Measurements from ENCODE around the gene KRTAP12-4. TPM values are rescaled to one million over a fixed set of nuclear protein-coding genes. Genes with fewer than 3 reads are reported as not detected.
"Not testable (repeated sequence)": the region's sequence is repeated elsewhere in the genome, so short reads cannot be mapped to it uniquely, and the experiment has no call there.

Gene KRTAP12-4
- total RNA-seq, 1 donor from 2014 or later = not detected

DNA sequence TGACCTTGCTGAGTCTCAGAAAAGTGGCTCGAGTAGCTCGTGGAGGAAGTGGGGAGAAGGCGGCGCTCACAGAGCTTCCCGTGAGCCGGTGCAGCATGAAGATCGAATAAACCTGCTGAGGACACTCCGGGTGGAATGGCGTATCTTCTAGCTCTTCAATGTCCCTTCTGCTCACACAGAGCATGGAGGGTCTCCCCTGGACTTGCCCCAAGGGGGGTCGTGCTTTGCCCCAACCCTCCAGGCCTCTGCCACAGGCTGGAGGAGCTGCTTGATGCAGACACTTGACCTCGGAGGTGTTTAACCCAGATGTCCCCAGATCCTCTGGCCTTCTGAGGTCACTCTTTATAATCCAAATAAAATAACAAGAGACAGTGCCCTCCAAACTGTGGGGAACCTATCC, 40.3 kb upstream of the KRTAP12-4 start:
- Mint-ChIP-seq H3K27me3 (ENCODE audit: unreplicated experiment) (peaks cover 7% of the 10 kb centered on the region), H3K27ac (ENCODE audit: unreplicated experiment) (no peak overlapping the region), H3K36me3 (ENCODE audit: low read depth, unreplicated experiment) (no peaks in the 10 kb centered on the region)

DNA sequence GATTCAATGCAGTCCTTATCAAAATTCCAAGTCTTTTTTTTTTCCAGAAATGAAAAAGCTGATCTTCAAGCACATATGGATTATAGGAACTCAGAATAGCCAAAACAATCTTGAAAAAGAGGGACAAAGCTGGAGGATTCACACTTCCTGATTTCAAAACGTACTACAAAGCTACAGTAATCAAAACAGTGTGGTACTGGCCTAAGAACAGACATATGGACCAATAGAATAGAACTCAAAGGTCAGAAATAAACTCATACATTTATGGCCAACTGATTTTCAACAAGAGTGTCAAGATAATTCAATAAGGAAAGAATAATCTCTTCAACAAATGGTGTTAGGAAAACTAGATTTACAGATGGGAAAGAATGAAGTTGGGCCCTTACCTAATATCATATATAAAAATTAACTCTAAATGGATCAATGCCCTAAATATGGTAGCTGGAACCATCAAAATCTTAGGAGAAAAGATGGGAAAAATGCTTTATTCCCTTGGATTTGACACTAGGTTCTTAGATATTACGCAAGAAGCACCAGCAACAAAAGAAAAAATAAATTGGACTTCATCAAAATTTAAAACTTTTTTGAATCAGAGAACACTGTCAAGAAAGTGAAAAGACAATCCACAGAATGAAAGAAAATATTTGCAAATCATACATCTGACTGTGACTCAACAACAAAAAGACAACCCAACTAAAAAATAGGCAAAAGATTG, 38.5 kb upstream of the KRTAP12-4 start:
- Mint-ChIP-seq H3K27me3 (ENCODE audit: unreplicated experiment) (peaks cover 8% of the 10 kb centered on the region), H3K4me1 (ENCODE audit: unreplicated experiment) (no peaks in the 10 kb centered on the region), H3K9me3 (ENCODE audit: unreplicated experiment) (no peaks in the 10 kb centered on the region), H3K27ac (ENCODE audit: unreplicated experiment) (no peak overlapping the region), H3K36me3 (ENCODE audit: low read depth, unreplicated experiment) (no peaks in the 10 kb centered on the region), H3K4me3 (ENCODE audit: unreplicated experiment) (no peak overlapping the region)
- DNase-seq (ENCODE audit: low spot score) = no peak
- TF ChIP-seq, protein P1, sequence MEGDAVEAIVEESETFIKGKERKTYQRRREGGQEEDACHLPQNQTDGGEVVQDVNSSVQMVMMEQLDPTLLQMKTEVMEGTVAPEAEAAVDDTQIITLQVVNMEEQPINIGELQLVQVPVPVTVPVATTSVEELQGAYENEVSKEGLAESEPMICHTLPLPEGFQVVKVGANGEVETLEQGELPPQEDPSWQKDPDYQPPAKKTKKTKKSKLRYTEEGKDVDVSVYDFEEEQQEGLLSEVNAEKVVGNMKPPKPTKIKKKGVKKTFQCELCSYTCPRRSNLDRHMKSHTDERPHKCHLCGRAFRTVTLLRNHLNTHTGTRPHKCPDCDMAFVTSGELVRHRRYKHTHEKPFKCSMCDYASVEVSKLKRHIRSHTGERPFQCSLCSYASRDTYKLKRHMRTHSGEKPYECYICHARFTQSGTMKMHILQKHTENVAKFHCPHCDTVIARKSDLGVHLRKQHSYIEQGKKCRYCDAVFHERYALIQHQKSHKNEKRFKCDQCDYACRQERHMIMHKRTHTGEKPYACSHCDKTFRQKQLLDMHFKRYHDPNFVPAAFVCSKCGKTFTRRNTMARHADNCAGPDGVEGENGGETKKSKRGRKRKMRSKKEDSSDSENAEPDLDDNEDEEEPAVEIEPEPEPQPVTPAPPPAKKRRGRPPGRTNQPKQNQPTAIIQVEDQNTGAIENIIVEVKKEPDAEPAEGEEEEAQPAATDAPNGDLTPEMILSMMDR (IDR thresholded peaks at IDR 0.05; ENCODE audit: unreplicated experiment) = no peak

More for the DNA sequence above, 40.3 kb upstream of the KRTAP12-4 start:
- H3K4me1 Mint-ChIP-seq (ENCODE audit: unreplicated experiment) = peaks cover 2% of the 10 kb centered on the region
- TF ChIP-seq, protein P1 (IDR thresholded peaks at IDR 0.05; ENCODE audit: unreplicated experiment) = no peak
- DNase-seq (ENCODE audit: low spot score) = no peak
- H3K9me3 Mint-ChIP-seq (ENCODE audit: unreplicated experiment) = no peaks in the 10 kb centered on the region
- no peak overlapping the region for H3K4me3 Mint-ChIP-seq (ENCODE audit: unreplicated experiment)

DNA sequence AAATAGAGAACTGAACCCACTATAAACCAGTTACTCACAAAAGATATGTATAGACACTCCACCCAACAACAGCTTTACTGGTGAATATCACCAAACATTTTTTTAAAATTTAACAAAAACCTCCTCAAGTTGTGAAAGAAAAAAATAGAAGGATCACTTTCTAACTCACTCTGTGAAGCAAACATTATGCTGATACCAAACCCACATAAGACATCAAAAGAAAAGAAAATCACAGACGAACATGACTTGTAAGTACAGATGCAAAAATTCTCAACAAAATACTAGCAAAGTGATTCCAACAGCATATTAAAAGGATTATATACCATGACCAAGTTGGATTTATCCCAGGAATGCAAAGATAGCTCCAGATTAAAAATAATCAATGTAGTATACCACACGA, 37.2 kb upstream of the KRTAP12-4 start:
- Mint-ChIP-seq H3K36me3 (ENCODE audit: low read depth, unreplicated experiment) (no peaks in the 10 kb centered on the region), H3K4me3 (ENCODE audit: unreplicated experiment) (no peak overlapping the region), H3K27me3 (ENCODE audit: unreplicated experiment) (peaks cover 8% of the 10 kb centered on the region), H3K4me1 (ENCODE audit: unreplicated experiment) (peaks cover 2% of the 10 kb centered on the region), H3K9me3 (ENCODE audit: unreplicated experiment) (no peaks in the 10 kb centered on the region), H3K27ac (ENCODE audit: unreplicated experiment) (no peak overlapping the region)
- TF ChIP-seq, protein P1 (IDR thresholded peaks at IDR 0.05; ENCODE audit: unreplicated experiment) = no peak
- DNase-seq (ENCODE audit: low spot score) = no peak

DNA sequence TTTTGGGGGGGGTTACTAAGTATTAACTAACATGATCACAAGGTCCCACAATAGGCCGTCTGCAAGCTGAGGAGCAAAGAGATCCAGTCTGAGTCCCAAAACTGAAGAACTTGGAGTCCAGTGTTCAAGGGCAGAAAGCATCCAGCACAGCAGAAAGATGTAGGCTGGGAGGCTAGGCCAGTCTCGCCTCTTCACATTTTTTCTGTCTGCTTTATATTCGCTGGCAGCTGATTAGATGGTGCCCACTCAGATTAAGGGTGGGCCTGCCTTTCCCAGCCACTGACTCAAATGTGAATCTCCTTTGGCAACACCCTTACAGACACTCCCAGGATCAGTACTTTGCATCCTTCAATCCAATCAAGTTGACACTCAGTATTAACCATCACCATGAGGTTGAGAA, 35.3 kb upstream of the KRTAP12-4 start:
- not testable (repeated sequence) for H3K27me3 Mint-ChIP-seq (ENCODE audit: unreplicated experiment); DNase-seq (ENCODE audit: low spot score); H3K36me3 Mint-ChIP-seq (ENCODE audit: low read depth, unreplicated experiment); H3K27ac Mint-ChIP-seq (ENCODE audit: unreplicated experiment); H3K4me1 Mint-ChIP-seq (ENCODE audit: unreplicated experiment); H3K4me3 Mint-ChIP-seq (ENCODE audit: unreplicated experiment); H3K9me3 Mint-ChIP-seq (ENCODE audit: unreplicated experiment)

DNA sequence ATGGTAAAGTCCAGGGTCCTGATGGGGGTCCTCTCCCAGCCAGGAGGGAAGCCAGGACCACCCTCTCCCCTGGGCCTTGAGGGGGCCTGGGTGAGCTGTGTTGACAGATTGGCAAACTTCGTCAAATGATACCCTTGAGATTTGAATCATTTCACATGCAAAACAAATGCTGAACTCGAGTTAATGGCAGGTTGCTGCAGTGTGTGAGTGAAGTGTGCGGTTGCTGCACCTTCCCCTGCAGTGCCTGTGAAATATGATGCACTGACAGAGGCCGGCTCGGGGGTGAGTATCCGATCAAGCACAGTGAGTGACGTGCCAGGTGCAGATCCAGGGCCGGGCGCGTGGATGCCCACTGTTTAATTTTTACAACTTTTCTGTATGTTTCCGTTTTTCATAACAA, 33.2 kb upstream of the KRTAP12-4 start:
- peaks cover 9% of the 10 kb centered on the region for H3K27me3 Mint-ChIP-seq (ENCODE audit: unreplicated experiment)
- H3K4me3 Mint-ChIP-seq (ENCODE audit: unreplicated experiment) = no peak overlapping the region
- no peaks in the 10 kb centered on the region for H3K36me3 Mint-ChIP-seq (ENCODE audit: low read depth, unreplicated experiment)
- no peak overlapping the region for H3K27ac Mint-ChIP-seq (ENCODE audit: unreplicated experiment)
- TF ChIP-seq, protein P1 (IDR thresholded peaks at IDR 0.05; ENCODE audit: unreplicated experiment) = no peak
- peaks cover 5% of the 10 kb centered on the region for H3K4me1 Mint-ChIP-seq (ENCODE audit: unreplicated experiment)
- DNase-seq (ENCODE audit: low spot score) = no peak
- H3K9me3 Mint-ChIP-seq (ENCODE audit: unreplicated experiment) = no peaks in the 10 kb centered on the region

Measured in endothelial cell (in vitro differentiated cells).